ENCODE results near the gene ZSCAN5A. TPM values are rescaled to one million over a fixed set of nuclear protein-coding genes. Genes with fewer than 3 reads are reported as not detected.

Gene ZSCAN5A
- polyA plus RNA-seq, 1 of the 3 experiments (the other 2 are of a cell fraction): 6.8 TPM

DNA sequence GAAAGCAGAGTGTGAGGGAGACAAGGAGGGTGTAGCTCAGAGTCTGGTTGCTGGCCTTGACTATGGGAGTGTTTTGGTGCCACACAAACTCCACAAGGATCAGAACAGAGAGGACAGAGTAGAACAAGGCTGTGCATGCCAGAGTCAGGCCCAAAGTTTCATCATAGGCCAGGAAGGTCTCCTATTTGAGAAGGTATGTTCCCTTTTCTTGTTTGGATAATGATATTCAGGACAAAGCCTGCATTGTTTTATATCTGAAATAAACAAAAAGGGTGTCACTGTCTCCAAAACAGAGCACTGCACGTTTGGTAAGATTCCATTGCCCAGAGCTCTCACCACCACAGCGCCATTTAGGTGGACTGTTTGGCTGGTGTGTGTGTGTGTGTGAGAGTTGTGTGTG lies 3.1 kb upstream of the ZSCAN5A start (continued):
- TF ChIP-seq, protein P1, sequence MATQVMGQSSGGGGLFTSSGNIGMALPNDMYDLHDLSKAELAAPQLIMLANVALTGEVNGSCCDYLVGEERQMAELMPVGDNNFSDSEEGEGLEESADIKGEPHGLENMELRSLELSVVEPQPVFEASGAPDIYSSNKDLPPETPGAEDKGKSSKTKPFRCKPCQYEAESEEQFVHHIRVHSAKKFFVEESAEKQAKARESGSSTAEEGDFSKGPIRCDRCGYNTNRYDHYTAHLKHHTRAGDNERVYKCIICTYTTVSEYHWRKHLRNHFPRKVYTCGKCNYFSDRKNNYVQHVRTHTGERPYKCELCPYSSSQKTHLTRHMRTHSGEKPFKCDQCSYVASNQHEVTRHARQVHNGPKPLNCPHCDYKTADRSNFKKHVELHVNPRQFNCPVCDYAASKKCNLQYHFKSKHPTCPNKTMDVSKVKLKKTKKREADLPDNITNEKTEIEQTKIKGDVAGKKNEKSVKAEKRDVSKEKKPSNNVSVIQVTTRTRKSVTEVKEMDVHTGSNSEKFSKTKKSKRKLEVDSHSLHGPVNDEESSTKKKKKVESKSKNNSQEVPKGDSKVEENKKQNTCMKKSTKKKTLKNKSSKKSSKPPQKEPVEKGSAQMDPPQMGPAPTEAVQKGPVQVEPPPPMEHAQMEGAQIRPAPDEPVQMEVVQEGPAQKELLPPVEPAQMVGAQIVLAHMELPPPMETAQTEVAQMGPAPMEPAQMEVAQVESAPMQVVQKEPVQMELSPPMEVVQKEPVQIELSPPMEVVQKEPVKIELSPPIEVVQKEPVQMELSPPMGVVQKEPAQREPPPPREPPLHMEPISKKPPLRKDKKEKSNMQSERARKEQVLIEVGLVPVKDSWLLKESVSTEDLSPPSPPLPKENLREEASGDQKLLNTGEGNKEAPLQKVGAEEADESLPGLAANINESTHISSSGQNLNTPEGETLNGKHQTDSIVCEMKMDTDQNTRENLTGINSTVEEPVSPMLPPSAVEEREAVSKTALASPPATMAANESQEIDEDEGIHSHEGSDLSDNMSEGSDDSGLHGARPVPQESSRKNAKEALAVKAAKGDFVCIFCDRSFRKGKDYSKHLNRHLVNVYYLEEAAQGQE (IDR thresholded peaks at IDR 0.05; ENCODE audit: low read depth, low read length): no peak
- no peak for TF ChIP-seq MXI1 (IDR thresholded peaks at IDR 0.05; ENCODE audit: low read depth, low read length)

DNA sequence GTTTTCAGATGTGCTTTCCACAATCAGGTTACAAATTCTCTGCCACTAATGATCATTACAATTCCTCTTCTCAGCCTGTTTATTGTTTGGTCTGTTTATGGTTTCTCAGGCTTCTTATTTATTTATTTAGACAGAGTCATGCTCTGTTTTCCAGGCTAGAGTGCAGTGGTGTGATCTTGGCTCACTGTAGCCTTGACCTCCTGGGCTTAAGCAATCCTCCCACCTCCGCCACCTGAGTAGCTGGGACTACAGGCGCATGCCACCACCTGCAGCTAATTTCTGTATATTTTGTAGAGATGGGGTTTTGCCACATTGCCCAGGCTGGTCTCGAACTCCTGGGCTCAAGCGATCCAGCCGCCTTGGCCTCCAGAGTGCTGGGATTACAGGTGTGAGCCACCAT lies 2.1 kb upstream of the ZSCAN5A start:
- ChIA-PET POLR2A (no interaction called here), CTCF (interaction anchor here (1.3 to 1.5 kb wide), 2 partner anchors 17 to 31 kb away, joined by 3 to 5 read pairs; no protein-coding TSS in a partner anchor)
- Histone ChIP-seq H3F3A (replicated peaks; ENCODE audit: insufficient read depth) (peaks cover 4% of the 10 kb centered on the region), H3K9me2 (no peaks in the 10 kb centered on the region), H3K9me3 (no peaks in the 10 kb centered on the region), H3K79me2 (ENCODE audit: insufficient read depth) (peaks cover 8% of the 10 kb centered on the region), H4K20me1 (ENCODE audit: insufficient read depth) (no peaks in the 10 kb centered on the region), H3K36me3 (replicated peaks in 1 of 2; ENCODE audit: control insufficient read depth in 1 of 2, insufficient read depth in 2 of 2, low read length in 1 of 2) (peaks cover 9 to 13% of the 10 kb centered on the region in 2 experiments), H3K4me2 (no peak overlapping the region), H3K4me1 (ENCODE audit: control insufficient read depth in 1 of 2, insufficient read depth in 2 of 2, low read depth in 1 of 2, low read length in 1 of 2) (peaks cover 0 to 19% of the 10 kb centered on the region in 2 experiments; a peak in 2 of 4 replicates), H3K27me3 (ENCODE audit: insufficient read depth) (no peaks in the 10 kb centered on the region), H2AFZ (ENCODE audit: low read depth) (no peak overlapping the region), H3K4me3 (ENCODE audit: low read depth in 2 of 2, low read length in 1 of 2) (no peak overlapping the region), H3K27ac (ENCODE audit: low read depth in 2 of 2, low read length in 1 of 2) (no peak overlapping the region), H3K9ac (no peak overlapping the region)
- 94% methylated on average over 5 of the region's 5 CpGs for WGBS (ENCODE audit: low lambda C conversion rate)
- TF ChIP-seq NRF1 (IDR thresholded peaks at IDR 0.05; ENCODE audit: low read depth, low read length) (no peak), EP300 (IDR thresholded peaks at IDR 0.05; ENCODE audit: borderline replicate concordance in 1 of 2, low read depth in 1 of 2, low read length in 1 of 2) (no peak), JUND (IDR thresholded peaks at IDR 0.05) (no peak), GABPA (IDR thresholded peaks at IDR 0.05; ENCODE audit: low read depth) (no peak), FOXM1 (IDR thresholded peaks at IDR 0.05; ENCODE audit: low read depth) (no peak), SMC3 (IDR thresholded peaks at IDR 0.05; ENCODE audit: low read depth, low read length) (no peak), EZH2phosphoT487 (IDR thresholded peaks at IDR 0.05; ENCODE audit: borderline replicate concordance, low read depth) (no peak), TEAD4 (IDR thresholded peaks at IDR 0.05; ENCODE audit: borderline replicate concordance, insufficient read depth) (no peak), RCOR1 (IDR thresholded peaks at IDR 0.05; ENCODE audit: low read length) (no peak)
- TF ChIP-seq, protein P2, sequence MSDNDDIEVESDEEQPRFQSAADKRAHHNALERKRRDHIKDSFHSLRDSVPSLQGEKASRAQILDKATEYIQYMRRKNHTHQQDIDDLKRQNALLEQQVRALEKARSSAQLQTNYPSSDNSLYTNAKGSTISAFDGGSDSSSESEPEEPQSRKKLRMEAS (IDR thresholded peaks at IDR 0.05; ENCODE audit: low read depth): no peak
- TF ChIP-seq, protein P3, sequence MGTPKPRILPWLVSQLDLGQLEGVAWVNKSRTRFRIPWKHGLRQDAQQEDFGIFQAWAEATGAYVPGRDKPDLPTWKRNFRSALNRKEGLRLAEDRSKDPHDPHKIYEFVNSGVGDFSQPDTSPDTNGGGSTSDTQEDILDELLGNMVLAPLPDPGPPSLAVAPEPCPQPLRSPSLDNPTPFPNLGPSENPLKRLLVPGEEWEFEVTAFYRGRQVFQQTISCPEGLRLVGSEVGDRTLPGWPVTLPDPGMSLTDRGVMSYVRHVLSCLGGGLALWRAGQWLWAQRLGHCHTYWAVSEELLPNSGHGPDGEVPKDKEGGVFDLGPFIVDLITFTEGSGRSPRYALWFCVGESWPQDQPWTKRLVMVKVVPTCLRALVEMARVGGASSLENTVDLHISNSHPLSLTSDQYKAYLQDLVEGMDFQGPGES (IDR thresholded peaks at IDR 0.05; ENCODE audit: low read depth, low read length): no peak
- TF ChIP-seq, protein P1 (IDR thresholded peaks at IDR 0.05; ENCODE audit: low read depth, low read length): no peak
- no peak for DNase-seq
